GM12891 (cell line): Measurements from ENCODE around the gene SET.

Source experiments
- PAX5 ChIP-seq: IDR thresholded peaks from 2 replicates; pipeline ENCODE4 v1.6.1; 2011; ENCODE audit warnings: low read length, moderate library complexity, mild to moderate bottlenecking; ENCODE audit not compliant: insufficient read depth, severe bottlenecking
- POLR2A ChIP-seq: IDR thresholded peaks from 2 replicates; pipeline ENCODE4 v1.6.1; 2011; ENCODE audit warnings: low read depth, low read length, control low read depth
- POLR2AphosphoS5 ChIP-seq: IDR thresholded peaks from 2 replicates; pipeline ENCODE4 v1.6.1; 2011; ENCODE audit warnings: low read depth, low read length, control low read depth
- SPI1 ChIP-seq: IDR thresholded peaks from 2 replicates; pipeline ENCODE4 v1.6.1; 2011; ENCODE audit warnings: low read depth, low read length, control low read depth
- TAF1 ChIP-seq: IDR thresholded peaks from 2 replicates; pipeline ENCODE4 v1.6.1; 2011; ENCODE audit warnings: low read depth, low read length, control low read depth

DNA sequence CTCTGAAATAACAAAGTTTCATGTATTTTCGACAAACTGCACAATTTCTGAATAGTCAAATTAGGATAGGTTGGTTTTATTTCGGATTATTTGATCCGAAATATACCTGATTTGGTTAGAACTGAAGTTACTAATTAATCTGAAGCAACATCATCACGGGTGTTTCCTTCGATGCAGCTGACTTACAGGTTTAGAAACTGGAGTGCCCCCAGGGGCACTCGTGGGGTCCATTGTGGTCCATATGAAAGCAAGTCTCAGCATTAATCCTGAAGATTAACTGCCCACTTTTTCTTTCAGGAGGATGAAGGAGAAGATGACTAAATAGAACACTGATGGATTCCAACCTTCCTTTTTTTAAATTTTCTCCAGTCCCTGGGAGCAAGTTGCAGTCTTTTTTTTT lies 5.3 kb downstream of the SET start:
- TF ChIP-seq SPI1, result no peak
- no peak for TF ChIP-seq POLR2A
- no peak for TF ChIP-seq TAF1
- TF ChIP-seq PAX5, result no peak
- no peak for TF ChIP-seq POLR2AphosphoS5
